Measurements from ENCODE around the gene ACTR1B.
"Not testable (repeated sequence)": the region's sequence is repeated elsewhere in the genome, so short reads cannot be mapped to it uniquely, and the experiment has no call there.

ACTR1B gene

DNA sequence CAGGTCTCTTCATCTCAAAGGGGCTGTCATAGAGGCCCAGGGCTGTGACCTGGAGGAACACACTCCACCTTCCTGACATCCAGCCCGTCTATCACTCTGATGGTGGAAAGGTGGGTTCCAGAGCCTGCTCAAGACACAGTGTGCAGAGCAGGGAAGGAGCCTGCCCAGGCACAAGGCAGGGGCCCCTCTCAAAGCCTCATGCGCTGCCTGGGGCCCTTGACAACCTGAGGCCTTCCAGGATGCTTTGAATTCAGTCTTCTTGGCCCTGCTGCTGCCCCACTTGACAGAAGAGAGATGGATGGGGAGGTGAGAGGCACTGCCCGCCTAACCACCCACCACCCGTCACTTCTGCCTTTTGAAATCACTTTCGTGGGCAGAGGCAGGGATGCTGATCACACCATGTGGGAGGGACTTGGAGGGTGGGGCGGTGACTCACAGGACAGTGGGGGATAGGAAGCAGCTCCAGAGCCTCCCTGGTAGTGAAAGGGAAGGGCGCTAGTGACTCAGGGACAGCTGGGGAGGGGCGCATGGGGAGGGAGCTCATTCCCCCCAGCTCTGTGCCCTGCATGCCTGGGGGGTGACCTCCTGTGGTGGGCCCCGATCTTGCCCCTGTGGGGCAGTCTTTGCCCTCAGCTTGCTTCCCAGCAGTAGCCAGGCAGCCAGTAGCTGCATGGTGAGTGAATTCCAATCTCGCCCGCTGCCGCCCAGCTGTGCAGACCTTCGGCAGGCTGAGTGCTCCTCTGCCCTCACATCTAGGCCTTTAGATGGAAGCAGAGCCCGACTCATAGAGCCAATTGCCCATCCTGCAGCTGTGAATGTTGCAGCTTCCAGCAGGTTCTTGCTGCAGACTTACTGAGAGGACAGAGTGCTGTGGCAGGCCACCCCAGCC is 44.7 kb downstream of the ACTR1B start:
- in situ Hi-C loops (cut with MboI; ENCODE audit: low sequenced_read_pairs) = not testable (repeated sequence)

DNA sequence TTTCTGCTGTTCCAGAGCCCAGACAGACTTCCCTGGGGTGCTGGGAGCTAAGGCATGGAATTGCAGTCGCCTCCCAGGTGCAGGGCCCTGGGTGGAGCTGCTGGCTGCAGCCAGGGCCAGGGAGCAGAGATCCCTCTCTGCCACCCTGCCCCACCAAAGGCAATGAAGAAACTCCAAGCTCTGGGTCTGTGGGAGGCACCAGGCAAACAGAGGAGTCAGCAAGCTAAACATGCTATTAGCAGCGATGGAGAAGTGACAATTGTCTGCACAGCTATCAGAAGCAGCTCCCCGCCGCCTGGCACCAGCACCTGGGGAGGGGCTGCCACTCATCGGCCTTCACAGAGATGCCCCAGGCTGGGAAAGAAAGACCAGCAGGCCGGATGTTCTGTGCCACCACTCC is 45.9 kb downstream of the ACTR1B start:
- in situ Hi-C loops (cut with MboI; ENCODE audit: low sequenced_read_pairs) = no loop called here

DNA sequence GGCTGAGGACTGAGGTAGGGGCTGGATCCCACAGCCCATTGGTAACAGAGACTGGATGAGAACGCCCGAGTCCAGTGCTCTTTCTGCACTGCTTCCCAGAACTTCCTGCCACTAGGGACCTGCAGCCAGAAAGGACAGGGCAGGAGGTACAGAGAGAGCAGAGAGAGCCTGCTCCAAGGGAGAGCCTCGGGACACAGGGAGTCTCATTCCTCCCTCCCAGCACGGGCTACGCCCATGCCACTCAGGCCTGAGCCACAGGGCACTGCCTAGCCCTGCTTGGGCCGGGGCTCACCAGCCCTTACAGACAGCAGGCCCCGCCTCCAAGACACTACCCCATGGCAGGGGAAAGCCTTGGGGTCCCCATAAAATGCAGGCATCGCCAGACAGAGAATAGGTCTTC is 48.1 kb downstream of the ACTR1B start:
- in situ Hi-C loops (cut with MboI; ENCODE audit: low sequenced_read_pairs) = not testable (repeated sequence)

DNA sequence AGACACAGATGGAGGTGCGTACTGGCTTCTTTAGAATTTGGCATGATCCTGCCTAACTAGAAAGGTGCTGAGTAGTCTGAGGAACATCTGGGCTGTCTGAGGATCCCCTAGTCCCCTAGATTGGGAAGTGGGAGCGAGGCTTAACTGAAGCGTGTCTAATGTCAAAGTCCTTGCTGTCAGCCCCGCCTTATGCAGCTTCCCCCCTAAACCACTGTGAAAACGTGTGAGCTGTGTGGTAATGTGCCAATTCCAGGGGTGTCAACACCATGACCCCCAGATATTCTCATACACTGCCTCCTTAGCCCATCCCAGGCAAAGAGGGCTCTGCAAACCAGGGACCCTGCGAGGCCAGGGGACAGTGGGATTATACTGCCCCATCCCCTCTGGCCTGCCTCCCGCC is 51.9 kb downstream of the ACTR1B start:
- in situ Hi-C loops (cut with MboI; ENCODE audit: low sequenced_read_pairs) = not testable (repeated sequence)

DNA sequence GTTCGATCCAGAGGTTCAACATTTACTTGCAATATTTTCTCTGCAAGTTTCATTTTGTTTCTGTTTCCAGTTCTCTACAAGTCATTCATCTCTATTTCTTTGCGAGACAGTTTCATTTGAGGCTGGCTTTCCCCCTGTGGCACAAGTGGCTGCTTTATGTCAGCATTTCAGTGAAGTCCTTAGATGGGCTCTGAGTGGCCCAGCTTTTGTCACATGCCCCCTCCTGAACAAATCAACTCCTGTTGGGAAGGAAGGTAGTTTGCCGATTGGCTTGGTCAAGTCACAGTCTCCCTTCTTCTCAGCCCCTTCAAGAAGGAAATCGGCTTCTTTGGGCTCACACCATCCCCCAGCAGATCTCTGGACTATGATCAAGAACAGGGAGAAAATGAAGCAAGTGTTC is 55.1 kb downstream of the ACTR1B start:
- in situ Hi-C loops (cut with MboI; ENCODE audit: low sequenced_read_pairs) = not testable (repeated sequence)

All from hTERT RPE-1 (cell line).